HTR-8/SVneo (cell line): ENCODE data around the gene GMNN.
"Not testable (repeated sequence)": the region's sequence is repeated elsewhere in the genome, so short reads cannot be mapped to it uniquely, and the experiment has no call there.

Experiments
- DNase-seq: peaks from one replicate; pipeline ENCODE4 v3.0.0; 2011; ENCODE audit warnings: low spot score, mixed read lengths; ENCODE audit not compliant: insufficient read length
- FAIRE-seq: peaks from 2 replicates; lab custom pipeline; 2011; peaks lifted over from hg19 to GRCh38; lab: Jason Lieb, UNC

The GMNN gene

DNA sequence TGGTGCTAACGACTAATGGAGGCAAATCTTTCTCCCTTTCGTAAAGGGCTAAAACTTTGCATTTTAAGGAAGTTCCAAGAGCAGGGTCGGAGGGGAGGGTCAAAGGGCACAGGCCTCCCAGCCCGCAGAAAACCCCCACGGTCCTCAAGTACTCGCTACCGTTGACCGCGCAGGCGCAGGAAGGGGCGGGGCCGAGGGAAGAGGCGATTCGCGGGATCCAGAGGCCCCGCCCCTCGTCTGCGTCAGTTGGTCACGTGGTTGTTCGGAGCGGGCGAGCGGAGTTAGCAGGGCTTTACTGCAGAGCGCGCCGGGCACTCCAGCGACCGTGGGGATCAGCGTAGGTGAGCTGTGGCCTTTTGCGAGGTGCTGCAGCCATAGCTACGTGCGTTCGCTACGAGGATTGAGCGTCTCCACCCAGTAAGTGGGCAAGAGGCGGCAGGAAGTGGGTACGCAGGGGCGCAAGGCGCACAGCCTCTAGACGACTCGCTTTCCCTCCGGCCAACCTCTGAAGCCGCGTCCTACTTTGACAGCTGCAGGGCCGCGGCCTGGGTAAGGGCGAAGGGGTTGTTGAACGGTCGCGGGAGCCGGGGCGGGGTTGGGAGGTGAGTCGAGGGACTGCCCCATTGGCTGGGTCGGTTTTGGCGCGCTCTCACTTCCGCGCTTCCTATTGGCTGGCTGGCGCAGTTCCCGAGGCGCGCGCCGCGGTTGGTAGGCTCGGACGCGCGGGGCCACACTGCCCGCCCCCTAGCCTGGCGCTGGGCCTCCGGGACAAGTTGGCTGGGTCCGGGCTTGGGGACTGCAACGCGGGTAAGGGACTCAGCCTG, at the start of gene GMNN:
Gene GMNN (plus strand): TSS at position 242 of the 824 bp plus-strand sequence. CDS start 2,310 bp downstream, outside the sequence.
- FAIRE-seq: peak; percentile 84
- DNase-seq: peak; percentile 94

DNA sequence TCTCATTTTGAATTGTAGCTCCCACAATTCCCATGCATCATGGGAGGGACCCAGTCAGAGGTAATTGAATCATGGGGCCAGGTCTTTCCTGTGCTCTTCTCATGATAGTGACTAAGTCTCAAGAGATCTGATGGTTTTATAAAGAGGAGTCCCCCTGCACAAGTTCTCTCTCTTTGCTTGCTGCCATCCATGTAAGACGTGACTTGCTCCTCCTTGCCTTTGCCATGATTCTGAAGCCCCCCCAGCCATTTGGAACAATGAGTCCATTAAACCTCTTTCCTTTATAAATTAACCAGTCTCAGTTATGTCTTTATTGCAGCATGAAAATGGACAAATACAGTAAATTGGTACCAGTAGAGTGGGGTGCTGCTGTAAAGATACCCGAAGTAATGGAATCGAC, 44.1 kb upstream of the GMNN start:
- DNase-seq, FAIRE-seq: not testable (repeated sequence)

DNA sequence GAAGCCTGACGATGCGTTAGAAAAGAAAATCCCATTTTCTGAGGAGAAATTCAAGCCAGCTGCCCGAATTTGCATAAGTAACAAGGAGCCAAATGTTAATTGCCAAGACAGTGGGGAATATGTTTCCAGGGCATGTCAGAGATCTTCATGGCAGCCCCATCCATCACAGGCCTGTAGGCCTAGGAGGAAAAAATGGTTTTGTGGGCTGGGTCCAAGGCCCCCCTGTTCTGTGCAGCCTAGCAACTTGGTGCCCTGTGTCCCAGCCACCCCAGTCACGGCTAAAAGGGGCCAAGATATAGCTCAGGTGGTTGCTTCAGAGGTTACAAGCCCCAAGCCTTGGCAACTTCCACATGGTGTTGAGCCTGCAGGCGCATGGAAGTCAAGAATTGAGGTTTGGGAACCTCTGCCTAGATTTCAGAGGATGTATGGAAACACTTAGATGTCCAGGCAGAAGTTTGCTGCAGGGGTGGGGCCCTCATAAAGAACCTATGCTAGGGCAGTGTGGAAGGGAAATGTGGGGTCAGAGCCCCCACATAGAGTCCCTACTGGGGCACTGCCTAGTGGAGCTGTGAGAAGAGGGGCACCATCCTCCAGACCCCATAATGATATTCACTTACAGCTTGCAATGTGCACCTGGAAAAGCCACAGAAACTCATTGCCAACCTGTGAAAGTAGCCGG, 43.1 kb upstream of the GMNN start:
- not testable (repeated sequence) for DNase-seq, FAIRE-seq

DNA sequence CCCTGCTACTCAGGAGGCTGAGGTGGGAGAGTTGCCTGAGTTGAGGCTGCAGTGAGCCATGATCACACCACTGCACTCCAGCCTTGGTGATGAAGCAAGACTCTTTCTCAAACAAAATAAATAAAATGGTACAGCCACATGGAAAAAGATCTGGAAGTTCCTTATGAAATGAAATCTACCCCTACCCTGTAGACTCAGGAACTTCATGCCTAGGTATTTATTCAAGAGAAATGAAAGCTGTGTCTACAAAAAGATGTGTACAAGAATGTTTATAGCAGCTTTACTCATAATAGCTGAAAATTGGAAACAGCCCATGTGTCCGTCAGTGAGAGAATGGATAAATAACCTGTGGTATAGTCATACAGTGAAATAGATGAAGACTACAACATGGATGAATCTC, 40.6 kb upstream of the GMNN start:
- DNase-seq: no peak
- FAIRE-seq: no peak

DNA sequence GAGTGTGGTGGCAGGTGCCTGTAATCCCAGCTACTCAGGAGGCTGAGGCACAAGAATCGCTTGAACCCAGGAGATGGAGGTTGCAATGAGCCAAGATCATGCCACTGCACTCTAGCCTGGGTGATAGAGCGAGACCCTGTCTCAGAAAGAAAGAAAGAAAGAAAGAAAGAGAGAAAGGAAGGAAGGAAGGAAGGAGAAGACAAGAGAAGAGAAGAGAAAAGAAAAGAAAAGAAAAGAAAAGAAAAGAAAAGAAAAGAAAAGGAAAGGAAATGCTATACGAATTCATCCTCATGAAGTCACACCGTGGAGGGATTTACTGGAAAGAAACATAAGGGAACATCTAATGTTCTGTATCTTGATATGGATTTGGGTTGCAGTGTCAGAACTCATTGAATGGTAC, 40.0 kb upstream of the GMNN start:
- not testable (repeated sequence) for DNase-seq, FAIRE-seq

DNA sequence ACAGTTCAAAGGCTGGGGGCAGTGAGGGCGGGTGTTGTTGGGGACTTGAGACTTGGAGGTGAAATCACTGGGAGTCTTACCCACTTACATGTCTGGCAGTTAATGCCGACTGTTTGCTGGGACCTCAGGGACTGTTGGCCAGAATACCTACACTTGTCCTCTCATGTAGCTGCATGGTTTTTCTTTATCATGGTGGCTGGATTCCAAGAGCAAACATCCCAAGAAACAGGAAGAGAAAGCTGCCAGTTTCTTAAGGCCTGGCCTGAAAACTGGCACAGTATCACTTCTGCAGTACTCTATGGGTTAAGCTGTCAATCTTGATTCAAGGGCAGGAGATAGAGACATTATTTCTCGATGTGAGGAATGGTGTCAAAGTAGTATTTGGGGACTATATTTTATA, 36.0 kb upstream of the GMNN start:
- DNase-seq: no peak

DNA sequence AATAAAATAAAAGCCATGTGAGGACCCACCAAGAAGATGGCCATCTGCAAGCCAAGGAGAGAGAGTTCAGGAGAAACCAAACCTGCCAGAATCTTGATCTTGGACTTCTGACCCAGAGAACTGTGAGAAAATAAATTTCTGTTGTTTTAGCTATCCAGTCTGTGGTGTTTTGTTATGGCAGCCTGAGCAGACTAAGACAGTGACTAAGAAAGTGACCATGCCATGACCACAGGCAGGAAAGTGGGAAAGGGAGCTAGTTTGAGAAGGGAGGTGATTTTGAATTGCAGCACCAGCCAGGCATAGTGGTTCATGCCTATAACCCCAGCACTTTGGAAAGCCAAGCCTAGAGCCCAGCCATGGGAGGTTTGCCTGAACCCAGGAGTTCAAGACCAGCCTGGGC, 33.9 kb upstream of the GMNN start:
- FAIRE-seq (no peak), DNase-seq (no peak)

More for the DNA sequence above, 36.0 kb upstream of the GMNN start:
- FAIRE-seq: no peak

DNA sequence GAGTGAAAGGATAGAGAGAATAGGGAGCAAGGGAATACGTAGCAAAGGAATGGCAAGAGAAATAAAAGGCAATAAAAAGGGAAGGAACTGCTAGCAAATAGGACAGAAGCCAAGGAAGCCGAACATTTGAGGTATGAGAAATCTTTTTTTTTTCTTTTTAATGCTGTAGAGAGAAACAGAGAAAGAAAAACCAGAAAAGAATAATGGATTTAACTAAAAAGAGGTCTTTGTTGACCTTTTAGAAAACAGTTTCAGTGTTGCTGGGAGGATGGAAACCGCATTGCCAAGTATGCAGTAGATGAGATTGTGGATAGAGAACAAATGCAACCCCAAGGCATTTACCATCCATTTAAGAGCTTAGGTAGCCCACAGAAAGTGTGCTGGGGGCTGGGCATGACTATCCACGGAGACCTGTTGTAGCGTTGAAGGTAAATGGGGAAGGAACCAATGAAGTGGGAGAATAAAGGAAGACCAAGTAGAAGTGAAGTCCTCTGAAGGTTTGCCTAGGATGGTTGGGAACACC, 32.5 kb upstream of the GMNN start:
- DNase-seq (no peak), FAIRE-seq (no peak)

DNA sequence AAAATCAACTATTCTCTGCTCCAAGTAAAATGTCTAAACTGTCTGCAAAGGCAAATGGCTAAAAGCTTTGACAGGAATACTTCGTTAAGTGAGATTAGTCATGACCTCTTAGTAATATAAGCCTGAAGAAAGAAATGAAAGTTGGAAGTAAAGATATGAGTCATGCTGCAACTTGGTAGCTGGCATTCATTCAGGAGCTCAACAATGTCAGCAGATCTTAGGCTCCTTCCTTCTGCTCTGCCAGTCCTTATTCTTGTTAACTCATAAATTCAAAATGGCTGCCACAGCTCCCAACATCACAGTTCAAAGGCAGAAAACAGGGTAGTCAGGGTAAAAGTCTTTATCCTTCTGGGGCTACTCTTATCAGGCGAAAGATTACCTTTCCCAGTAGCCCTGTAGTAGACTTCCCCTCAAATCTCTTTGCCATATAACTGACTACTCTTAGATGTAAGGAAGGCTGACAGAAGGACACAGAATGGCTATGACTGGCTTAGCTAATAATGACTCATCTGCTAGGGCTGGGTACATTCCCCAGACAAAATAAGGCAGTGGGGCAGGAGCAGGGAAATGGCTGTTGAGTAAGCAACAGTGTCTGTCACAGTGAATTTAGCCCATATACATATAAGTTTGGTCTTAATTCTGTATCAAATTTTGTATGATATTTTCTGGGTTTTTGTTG, 31.3 kb upstream of the GMNN start:
- FAIRE-seq: no peak
- DNase-seq: peak; percentile 70

DNA sequence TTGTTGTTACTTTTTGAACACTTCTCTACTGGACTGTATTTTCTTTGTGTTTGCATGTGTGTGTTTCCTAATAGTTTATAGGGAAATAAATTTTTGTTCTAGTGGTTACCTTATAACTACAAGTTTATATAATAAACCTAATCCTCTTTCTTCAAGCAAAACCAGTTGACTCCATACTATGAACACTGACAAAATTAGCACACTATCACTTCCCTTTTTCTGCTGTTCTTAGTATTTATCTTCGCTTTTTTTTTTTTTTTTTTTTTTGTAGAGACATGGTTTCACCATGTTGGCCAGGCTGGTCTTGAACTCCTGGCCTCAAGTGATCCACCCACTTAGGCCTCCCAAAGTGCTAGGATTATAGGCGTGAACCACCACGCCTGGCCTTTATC, 30.8 kb upstream of the GMNN start:
- DNase-seq: no peak
- no peak for FAIRE-seq

DNA sequence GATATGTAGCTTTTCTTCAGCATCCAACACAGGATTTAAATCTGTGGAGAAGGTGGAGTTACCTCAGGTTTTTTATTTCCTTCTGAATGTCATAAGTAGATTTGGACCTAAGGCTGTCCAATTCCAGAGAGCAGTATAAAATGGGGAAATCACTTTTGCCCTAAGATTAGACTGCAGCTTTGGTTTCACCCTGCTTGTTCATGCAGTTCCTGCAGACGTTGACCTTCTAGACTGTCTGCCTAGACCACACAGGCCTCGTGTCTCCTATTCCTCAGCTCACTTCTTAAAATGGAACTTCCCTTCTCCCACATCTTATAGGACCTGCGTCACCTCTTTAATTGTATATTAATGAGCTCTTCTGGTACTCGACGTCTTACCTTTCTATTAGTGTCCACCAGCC, 29.8 kb upstream of the GMNN start:
- no peak for FAIRE-seq
- DNase-seq: no peak

DNA sequence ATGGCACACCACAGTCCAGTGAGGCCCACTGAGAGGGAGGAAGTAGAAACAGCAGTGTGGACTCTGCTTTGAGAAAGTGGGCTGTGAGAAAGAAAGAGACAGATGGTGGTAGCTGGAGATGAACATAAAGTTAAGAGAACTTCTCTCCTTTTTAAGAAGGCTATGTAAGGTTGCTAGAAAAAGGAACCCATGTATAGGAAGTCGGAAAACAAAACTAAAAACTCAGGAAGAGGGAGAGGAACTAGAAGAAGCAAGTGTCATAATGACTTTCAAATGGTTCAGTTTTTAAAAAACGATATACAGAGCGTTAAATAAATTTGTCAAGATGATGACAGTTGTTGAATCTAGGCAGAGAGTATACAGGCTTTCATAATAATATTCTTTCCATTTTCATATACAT, 25.4 kb upstream of the GMNN start:
- FAIRE-seq: no peak
- DNase-seq: no peak

DNA sequence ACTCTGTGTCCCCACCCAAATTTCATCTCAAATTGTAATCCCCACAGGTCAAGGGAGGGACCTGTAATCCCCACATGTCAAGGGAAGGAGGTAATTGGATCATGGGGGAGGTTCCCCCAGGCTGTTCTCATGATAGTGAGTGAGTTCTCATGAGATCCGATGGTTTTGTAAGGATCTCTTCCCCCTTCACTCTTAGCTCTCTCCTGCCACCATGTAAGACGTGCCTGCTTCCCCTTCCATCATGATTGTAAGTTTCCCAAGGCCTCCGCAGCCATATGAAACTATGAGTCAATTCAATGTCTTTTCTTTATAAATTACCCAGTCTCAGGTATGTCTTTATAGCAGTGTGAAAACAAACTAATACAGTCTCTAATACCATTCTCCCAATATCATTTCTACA, 23.9 kb upstream of the GMNN start:
- not testable (repeated sequence) for FAIRE-seq, DNase-seq

DNA sequence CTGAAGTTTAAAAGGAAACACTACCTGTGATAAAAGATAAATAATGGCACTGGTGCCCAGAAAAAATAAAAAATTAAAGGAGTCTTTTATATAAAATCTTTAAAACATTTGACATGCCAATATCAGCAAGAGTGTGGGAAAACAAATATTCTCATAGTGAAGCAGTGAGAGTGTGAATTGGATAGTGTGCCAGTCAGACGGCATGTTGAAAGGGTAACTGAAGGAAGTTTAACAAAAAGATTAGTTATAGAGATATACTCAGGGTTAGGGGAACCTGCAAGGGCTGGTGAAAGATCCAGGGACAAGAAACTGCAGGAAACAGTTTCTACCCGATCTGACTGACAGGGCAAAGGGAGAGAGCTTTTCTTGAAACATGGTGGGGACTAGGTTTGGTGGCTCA, 22.2 kb upstream of the GMNN start:
- FAIRE-seq (no peak), DNase-seq (no peak)

DNA sequence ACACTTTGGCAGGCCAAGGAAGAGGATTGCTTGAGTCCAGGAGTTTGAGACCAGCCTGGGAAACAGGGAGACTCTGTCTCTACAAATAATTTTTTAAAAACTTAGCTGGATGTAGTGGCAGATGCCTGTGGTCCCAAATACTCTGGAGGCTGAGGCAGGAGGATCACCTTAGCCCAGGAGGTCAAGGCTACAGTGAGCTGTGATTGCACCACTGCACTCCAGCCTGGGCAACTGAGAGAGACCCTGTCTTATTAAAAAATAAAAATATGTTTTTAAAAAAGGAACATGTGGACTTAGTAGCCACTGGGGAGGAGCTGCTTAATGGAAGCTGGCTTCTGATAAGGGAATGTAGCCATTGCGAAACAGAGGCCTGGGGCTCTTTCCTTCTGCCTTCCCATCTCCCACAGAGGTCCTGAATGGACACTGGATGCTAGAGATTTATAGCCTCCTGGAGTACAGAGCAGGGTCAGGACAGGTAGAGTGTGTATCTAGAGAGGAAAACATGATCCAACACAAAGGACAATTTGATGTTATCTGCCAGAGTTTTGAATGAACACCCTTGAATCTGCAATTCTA, 21.7 kb upstream of the GMNN start:
- FAIRE-seq (no peak), DNase-seq (no peak)

DNA sequence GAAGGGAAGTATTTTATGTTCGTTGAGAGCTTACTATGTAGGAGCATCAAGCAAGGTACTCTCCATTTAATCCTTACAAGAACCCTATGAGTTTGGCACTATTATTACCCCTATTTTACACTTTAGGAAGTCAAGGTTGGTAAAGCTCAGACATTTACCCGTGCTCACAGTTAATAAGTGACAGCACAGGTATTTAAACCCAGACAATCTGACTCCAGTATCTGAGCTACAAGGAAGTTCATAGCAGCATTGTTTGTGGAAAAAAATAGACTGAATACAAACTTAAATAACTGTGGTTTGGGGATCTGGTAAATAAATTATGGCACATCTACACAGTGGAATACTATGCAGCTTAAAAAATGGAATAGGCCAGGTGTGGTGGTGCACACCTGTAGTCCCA, 21.2 kb upstream of the GMNN start:
- FAIRE-seq (no peak), DNase-seq (no peak)

DNA sequence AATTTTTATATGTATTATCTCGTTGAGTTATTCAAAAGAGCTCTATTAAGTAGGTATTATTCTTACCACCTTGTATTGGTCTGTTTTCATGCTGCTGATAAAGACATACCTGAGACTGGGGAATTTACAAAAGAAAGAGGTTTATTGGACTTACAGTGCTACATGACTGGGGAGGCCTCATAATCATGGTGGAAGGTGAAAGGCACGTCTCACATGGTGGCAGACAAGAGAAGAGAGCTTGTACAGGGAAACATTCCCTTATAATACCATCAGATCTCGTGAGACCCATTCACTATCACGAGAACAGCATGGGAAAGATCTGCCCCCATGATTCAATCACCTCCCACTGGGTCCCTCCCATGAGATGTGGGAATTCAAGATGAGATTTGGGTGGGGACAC, 20.4 kb upstream of the GMNN start:
- FAIRE-seq: not testable (repeated sequence)

DNA sequence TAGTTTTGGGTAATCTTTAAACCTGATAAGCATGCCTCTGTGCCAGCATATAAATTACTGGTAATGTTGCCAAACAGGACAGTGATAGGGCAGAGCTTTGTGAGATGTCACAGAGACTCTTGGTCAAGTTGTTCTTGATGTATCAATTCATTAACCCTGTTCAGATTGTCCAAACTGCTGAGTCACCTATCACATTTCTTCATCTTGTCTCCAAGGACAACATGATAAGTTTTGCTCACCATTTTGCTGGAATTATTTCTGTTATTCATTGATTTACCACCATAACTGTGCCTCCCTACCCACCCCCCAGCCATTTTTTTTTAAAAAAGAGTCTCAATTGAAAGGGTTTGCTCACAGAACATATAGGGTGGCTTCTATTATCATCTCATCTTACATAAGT, 19.5 kb upstream of the GMNN start:
- no peak for DNase-seq
- FAIRE-seq: no peak

More for the DNA sequence above, 20.4 kb upstream of the GMNN start:
- not testable (repeated sequence) for DNase-seq

DNA sequence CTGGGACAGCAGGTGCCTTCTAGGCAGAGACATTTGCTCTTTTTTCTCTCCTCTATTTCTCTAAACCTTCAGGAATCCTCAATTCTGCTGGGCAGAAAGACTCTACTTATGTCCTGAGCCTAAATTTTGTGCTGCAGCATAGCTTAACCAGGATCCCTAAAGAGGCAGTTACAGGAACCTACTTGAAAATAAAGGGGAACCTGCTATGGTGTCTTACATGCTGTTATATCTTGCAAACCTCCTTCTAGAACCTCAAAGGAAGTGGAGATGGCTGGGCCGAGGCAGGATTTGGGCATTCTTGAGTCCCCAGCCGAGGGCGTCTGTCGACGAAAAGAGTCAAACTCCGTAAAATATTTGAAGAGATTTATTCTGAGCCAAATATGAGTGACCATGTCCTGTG, 17.1 kb upstream of the GMNN start:
- FAIRE-seq: no peak

DNA sequence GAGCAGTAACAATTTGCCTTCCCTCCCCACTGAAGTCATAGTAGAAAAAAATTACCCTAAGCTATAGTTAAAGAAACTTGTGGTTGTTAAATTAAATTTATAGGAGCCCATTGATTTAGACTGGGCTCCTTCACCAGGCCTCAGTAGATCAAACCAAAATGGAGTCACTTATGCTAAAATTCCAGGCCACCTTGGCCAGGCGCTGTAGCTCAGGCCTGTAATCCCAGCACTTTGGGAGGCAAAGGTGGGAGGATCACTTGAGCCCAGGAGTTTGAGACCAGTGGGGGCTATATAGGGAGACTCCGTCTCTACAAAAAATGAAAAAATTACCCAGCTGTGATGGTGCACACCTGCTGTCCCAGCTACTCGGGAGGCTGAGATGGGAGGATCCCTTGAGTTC, 15.0 kb upstream of the GMNN start:
- FAIRE-seq (no peak), DNase-seq (no peak)

More for the DNA sequence above, 17.1 kb upstream of the GMNN start:
- no peak for DNase-seq
